HG02981 (cell line): Measurements from ENCODE around the gene HCRT.
"Not testable (repeated sequence)": the region's sequence is repeated elsewhere in the genome, so short reads cannot be mapped to it uniquely, and the experiment has no call there.

Source experiments
- ATAC-seq: cut with Tn5 transposase; IDR thresholded peaks from one replicate; pipeline ENCODE4 v1.9.1; 2021; ENCODE audit warnings: mild to moderate bottlenecking, moderate library complexity; ENCODE audit not compliant: unreplicated experiment

Gene HCRT

GRCh38 chr17:42180411-42180921 is 4.8 kb downstream of the HCRT start:
- ATAC-seq = no peak

GRCh38 chr17:42179911-42180410 is 5.3 kb downstream of the HCRT start:
- no peak for ATAC-seq

GRCh38 chr17:42179335-42179734 is 5.9 kb downstream of the HCRT start:
- ATAC-seq = no peak

GRCh38 chr17:42178817-42179216 is 6.4 kb downstream of the HCRT start:
- ATAC-seq = no peak

GRCh38 chr17:42177684-42178083 is 7.6 kb downstream of the HCRT start:
- no peak for ATAC-seq

GRCh38 chr17:42174126-42174783 is 11.0 kb downstream of the HCRT start:
- no peak for ATAC-seq

GRCh38 chr17:42171831-42172230 is 13.4 kb downstream of the HCRT start:
- no peak for ATAC-seq

GRCh38 chr17:42169351-42169750 is 15.9 kb downstream of the HCRT start:
- no peak for ATAC-seq

- ATAC-seq = no peak
Measured at GRCh38 chr17:42167807-42168206, 17.4 kb downstream of the HCRT start.

GRCh38 chr17:42166196-42166763 is 19.0 kb downstream of the HCRT start:
- ATAC-seq = no peak

GRCh38 chr17:42165751-42166150 is 19.5 kb downstream of the HCRT start:
- no peak for ATAC-seq

GRCh38 chr17:42163696-42164407 is 21.4 kb downstream of the HCRT start:
- no peak for ATAC-seq

- ATAC-seq = no peak
Measured at GRCh38 chr17:42163113-42163512, 22.1 kb downstream of the HCRT start.

- no peak for ATAC-seq
Measured at GRCh38 chr17:42160531-42160910, 24.7 kb downstream of the HCRT start.

- no peak for ATAC-seq
Measured at GRCh38 chr17:42159796-42160530, 25.3 kb downstream of the HCRT start.

GRCh38 chr17:42155614-42156045 is 29.6 kb downstream of the HCRT start:
- ATAC-seq = no peak

- no peak for ATAC-seq
Measured at GRCh38 chr17:42153919-42154742, 31.1 kb downstream of the HCRT start.

- ATAC-seq = no peak
Measured at GRCh38 chr17:42146911-42147607, 38.2 kb downstream of the HCRT start.

- not testable (repeated sequence) for ATAC-seq
Measured at GRCh38 chr17:42143138-42143537, 42.1 kb downstream of the HCRT start.
